GM12892 (cell line): ENCODE results near the gene ARID1A.

Source experiments
- POLR2A ChIP-seq: IDR thresholded peaks from 2 replicates; pipeline ENCODE4 v1.6.1; 2011; ENCODE audit warnings: low read depth, low read length, control low read depth
- POLR2AphosphoS5 ChIP-seq: IDR thresholded peaks from 2 replicates; pipeline ENCODE4 v1.6.1; 2011; ENCODE audit warnings: low read depth, low read length, control low read depth

GRCh38 chr1:26784023-26784871 lies 88.4 kb downstream of the ARID1A start:
- no peak for TF ChIP-seq POLR2A
- TF ChIP-seq POLR2AphosphoS5, result no peak
